Measurements from ENCODE around the gene ZC3H10. TPM values are rescaled to one million over a fixed set of nuclear protein-coding genes. Genes with fewer than 3 reads are reported as not detected.
A peak's percentile ranks its signal among the peaks of the same experiment; 100 is the strongest.

ZC3H10 gene
- total and polyA plus RNA-seq, 2 of the 13 experiments (the other 11 are each of a cell fraction or from before 2014, with no cell fraction given): 0.70 to 2.3 TPM

GRCh38 chr12:56127888-56128669, 10.0 kb downstream of the ZC3H10 start, which contains the start of gene ESYT1 (continued):
- TF ChIP-seq MED8 (CRISPR knock-in tag; IDR thresholded peaks at IDR 0.05; ENCODE audit: insufficient replicate concordance) (no peak), PPARG (CRISPR knock-in tag; conservative IDR thresholded peaks at IDR 0.05) (0 out of 2 replicates have a peak, but pooled peaks have one; percentile 36), KLF16 (CRISPR knock-in tag; IDR thresholded peaks at IDR 0.05) (peak in 1 of 2 experiments; percentile 69; a peak in 2 of 4 replicates), SMAD1 (CRISPR knock-in tag; IDR thresholded peaks at IDR 0.05; ENCODE audit: borderline replicate concordance, low read depth) (0 out of 2 replicates have a peak, but pooled peaks have one; percentile 4), SALL1 (CRISPR knock-in tag; IDR thresholded peaks at IDR 0.05) (peak; percentile 57), ZGPAT (CRISPR knock-in tag; IDR thresholded peaks at IDR 0.05) (peak; percentile 71; the same call in 1 of the 2 replicates), YEATS4 (CRISPR knock-in tag; IDR thresholded peaks at IDR 0.05; ENCODE audit: borderline replicate concordance) (no peak; the same call in 1 of the 2 replicates), ZNF543 (CRISPR knock-in tag; IDR thresholded peaks at IDR 0.05) (peak; percentile 65), DR1 (CRISPR knock-in tag; IDR thresholded peaks at IDR 0.05) (peak; percentile 67; the same call in 1 of the 2 replicates), ZBTB26 (CRISPR knock-in tag; IDR thresholded peaks at IDR 0.05; ENCODE audit: borderline replicate concordance) (peak; percentile 41; the same call in 1 of the 2 replicates), SKI (IDR thresholded peaks at IDR 0.05; ENCODE audit: partially characterized antibody) (no peak), RAD21 (CRISPR knock-in tag; IDR thresholded peaks at IDR 0.05) (0 out of 2 replicates have a peak, but pooled peaks have one; percentile 11), POLR2G (IDR thresholded peaks at IDR 0.05; ENCODE audit: low read depth, low read length) (peak; percentile 94), ZSCAN20 (CRISPR knock-in tag; IDR thresholded peaks at IDR 0.05; ENCODE audit: borderline replicate concordance) (0 out of 2 replicates have a peak, but pooled peaks have one; percentile 39), REL (CRISPR knock-in tag; conservative IDR thresholded peaks at IDR 0.05) (no peak), TFDP2 (CRISPR knock-in tag; IDR thresholded peaks at IDR 0.05) (peak; percentile 89; the same call in 1 of the 2 replicates), NFAT5 (CRISPR knock-in tag; IDR thresholded peaks at IDR 0.05) (no peak), SOX13 (IDR thresholded peaks at IDR 0.05) (no peak), SOX13 (CRISPR knock-in tag; conservative IDR thresholded peaks at IDR 0.05 in 1 of 2, IDR thresholded peaks at IDR 0.05 in 1 of 2) (peak in 1 of 2 experiments; percentile 13; a peak in 1 of 4 replicates), TBP (CRISPR knock-in tag; IDR thresholded peaks at IDR 0.05) (no peak)

All from HepG2 (cell line).